Measurements from ENCODE around the gene ZNF319. TPM values are rescaled to one million over a fixed set of nuclear protein-coding genes. Genes with fewer than 3 reads are reported as not detected.

The ZNF319 gene
- total RNA-seq, 4 donors from 2014 or later: 4.1 to 12.2 (median 5.1) TPM

- TF ChIP-seq CTCF (IDR thresholded peaks at IDR 0.05; ENCODE audit: low read depth): no peak
These were observed 25.1 kb upstream of the ZNF319 start, which contains the start of gene MMP15 for GRCh38 chr16:58025351-58026138. TSS of gene MMP15 (plus strand) at chr16:58025754. CDS start at chr16:58026351, 597 bp downstream.

DNA sequence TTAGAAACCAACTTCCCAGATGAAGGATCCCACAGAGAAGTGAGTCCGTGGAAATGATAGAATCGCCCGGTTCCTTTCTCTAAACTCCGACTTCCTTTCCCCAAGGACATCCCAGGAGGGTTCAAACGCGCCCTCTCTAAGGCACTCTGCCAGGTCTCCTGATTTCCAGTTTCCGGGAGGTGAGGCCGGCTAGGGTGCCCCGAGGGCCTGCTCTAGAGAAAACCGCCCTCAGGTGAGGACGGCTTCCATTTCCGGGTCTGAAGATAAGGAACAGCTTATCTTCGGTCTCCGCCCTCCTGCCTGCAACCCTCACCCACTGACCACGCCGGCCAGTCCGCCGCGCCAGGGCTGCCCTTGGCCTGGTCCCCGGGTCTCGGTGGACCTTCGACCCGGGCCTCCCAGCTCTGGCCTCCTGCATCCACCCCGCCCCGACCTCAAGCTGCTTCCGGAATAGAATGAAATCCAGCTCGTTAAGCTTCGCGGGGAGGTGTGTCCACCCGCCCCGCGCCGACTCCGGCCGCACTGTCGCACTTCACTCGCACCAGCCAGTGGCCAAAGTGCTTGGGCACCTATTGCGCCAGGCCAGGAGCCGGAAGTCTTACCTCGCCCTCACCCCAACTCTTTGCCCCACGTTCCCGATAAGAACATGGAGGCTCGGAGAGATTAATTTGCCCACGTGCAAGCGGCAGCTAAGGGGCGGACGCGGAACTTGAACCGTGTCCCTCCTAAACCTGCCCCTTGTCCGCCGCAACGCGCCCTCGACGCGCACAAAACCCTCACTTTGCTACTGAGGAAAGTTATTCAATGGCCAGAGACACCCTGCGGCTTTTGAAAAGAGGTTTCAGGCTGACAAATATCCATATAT, 24.2 kb upstream of the ZNF319 start:
- no peak for TF ChIP-seq CTCF (IDR thresholded peaks at IDR 0.05; ENCODE audit: low read depth)

GRCh38 chr16:58022601-58023371, 22.3 kb upstream of the ZNF319 start:
- no peak for TF ChIP-seq CTCF (IDR thresholded peaks at IDR 0.05; ENCODE audit: low read depth)

- TF ChIP-seq CTCF (IDR thresholded peaks at IDR 0.05; ENCODE audit: low read depth): no peak
These were observed 21.4 kb upstream of the ZNF319 start for GRCh38 chr16:58021661-58022551.

DNA sequence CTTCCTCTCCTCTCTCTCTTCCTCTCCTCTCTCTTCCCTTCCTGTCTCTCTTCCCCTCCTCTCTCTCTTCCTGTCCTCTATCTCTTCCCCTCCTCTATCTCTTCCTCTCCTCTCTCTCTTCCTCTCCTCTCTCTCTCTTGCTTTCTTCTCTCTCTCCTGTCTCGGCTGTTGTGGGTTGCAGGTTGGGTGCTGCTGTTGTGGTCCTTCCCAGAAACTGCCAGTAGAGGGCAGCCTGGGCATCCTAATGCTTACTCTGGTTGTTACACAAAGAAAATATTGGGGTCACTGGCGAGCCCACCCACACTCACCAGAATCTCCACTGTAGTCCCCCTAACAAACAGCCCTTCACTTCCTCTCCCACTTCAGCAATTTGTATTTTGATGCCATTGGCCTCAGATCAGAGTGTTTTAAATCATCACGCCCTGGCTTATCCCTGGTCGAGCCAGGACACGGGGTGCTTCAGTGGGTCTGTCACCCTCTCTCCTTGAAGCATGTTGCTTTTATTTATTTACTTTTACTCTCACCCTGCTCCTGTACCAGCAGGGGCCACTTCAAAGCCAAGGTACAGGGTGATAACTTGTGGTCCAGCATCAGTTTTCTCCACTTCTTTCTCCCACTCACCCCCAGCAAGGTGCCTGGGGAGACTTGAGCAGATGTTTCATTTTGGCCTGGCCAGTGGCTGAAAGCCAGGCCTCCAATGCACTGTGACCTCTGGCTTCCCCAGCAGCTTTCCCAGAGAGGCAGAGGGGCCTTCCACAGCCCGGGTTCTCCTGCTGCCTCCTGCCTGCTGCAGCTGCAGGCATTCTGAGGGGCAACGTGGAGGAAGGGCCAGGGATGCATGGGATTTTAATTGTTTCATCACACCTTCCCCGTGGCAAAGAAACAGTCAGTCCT, 20.4 kb upstream of the ZNF319 start:
- TF ChIP-seq CTCF (IDR thresholded peaks at IDR 0.05; ENCODE audit: low read depth): no peak

Measured in subcutaneous adipose tissue (tissue), 4 donors.